Measurements from ENCODE around the gene CELSR1.

The CELSR1 gene

GRCh38 chr22:46582281-46582933 lies 45.0 kb upstream of the CELSR1 start:
- TF ChIP-seq ZNF8 (CRISPR knock-in tag; IDR thresholded peaks at IDR 0.05): no peak
- TF ChIP-seq BACH2 (CRISPR knock-in tag; IDR thresholded peaks at IDR 0.05; ENCODE audit: borderline replicate concordance): no peak
- no peak for TF ChIP-seq ZNF70 (CRISPR knock-in tag; IDR thresholded peaks at IDR 0.05)
- TF ChIP-seq, protein P1, sequence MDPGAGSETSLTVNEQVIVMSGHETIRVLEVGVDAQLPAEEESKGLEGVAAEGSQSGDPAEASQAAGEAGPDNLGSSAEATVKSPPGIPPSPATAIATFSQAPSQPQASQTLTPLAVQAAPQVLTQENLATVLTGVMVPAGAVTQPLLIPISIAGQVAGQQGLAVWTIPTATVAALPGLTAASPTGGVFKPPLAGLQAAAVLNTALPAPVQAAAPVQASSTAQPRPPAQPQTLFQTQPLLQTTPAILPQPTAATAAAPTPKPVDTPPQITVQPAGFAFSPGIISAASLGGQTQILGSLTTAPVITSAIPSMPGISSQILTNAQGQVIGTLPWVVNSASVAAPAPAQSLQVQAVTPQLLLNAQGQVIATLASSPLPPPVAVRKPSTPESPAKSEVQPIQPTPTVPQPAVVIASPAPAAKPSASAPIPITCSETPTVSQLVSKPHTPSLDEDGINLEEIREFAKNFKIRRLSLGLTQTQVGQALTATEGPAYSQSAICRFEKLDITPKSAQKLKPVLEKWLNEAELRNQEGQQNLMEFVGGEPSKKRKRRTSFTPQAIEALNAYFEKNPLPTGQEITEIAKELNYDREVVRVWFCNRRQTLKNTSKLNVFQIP (CRISPR knock-in tag; IDR thresholded peaks at IDR 0.05; ENCODE audit: borderline replicate concordance, low read depth): no peak
- TF ChIP-seq TSHZ2 (CRISPR knock-in tag; IDR thresholded peaks at IDR 0.05): no peak
- TF ChIP-seq CSDC2 (CRISPR knock-in tag; IDR thresholded peaks at IDR 0.05): no peak
- TF ChIP-seq GLIS3 (CRISPR knock-in tag; IDR thresholded peaks at IDR 0.05): no peak
- TF ChIP-seq TOX (CRISPR knock-in tag; IDR thresholded peaks at IDR 0.05; ENCODE audit: borderline replicate concordance): no peak
- no peak for TF ChIP-seq ESRRG (CRISPR knock-in tag; IDR thresholded peaks at IDR 0.05)
- TF ChIP-seq ZFP3 (CRISPR knock-in tag; IDR thresholded peaks at IDR 0.05): no peak
- no peak for TF ChIP-seq ZC3H10 (CRISPR knock-in tag; IDR thresholded peaks at IDR 0.05)
- no peak for TF ChIP-seq TCF4 (CRISPR knock-in tag; IDR thresholded peaks at IDR 0.05; ENCODE audit: borderline replicate concordance)
- TF ChIP-seq, protein P2, sequence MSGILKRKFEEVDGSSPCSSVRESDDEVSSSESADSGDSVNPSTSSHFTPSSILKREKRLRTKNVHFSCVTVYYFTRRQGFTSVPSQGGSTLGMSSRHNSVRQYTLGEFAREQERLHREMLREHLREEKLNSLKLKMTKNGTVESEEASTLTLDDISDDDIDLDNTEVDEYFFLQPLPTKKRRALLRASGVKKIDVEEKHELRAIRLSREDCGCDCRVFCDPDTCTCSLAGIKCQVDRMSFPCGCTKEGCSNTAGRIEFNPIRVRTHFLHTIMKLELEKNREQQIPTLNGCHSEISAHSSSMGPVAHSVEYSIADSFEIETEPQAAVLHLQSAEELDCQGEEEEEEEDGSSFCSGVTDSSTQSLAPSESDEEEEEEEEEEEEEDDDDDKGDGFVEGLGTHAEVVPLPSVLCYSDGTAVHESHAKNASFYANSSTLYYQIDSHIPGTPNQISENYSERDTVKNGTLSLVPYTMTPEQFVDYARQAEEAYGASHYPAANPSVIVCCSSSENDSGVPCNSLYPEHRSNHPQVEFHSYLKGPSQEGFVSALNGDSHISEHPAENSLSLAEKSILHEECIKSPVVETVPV (CRISPR knock-in tag; IDR thresholded peaks at IDR 0.05): no peak
- no peak for ATAC-seq

DNA sequence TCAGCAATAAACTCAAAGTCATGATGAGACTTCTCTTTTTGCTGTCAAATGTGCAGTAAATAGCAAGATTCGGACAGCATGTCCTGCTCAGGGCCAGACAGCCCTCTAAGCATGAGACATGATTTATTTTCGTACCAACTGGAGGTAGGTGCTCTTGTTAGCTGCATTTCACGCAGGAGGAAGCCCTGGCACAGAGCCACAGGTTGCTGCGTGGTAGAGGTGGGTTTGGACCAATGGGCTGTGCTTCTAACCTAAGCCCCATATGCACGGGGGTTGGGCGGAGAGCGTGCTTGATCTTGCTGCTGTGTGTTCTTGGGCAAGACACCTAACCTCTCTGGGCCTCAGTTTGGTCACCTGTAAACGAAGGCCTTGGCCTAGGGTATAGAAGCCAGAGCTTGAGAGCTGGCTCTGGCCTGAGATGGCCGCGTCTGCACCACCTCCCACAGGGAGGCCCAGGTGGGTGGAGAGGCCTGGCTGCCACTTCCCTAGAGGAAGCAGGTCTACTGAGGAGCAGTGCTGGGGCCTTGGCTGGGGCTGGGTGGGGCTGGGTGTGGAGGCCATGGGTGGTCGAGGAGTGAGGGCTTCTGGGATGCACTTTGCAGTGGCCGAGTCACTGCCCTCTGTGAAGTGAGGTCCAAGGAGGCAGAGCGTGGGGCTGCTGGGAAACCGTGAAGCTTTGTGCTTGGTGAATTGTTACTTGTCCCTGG lies 44.3 kb upstream of the CELSR1 start:
- TF ChIP-seq TOX (CRISPR knock-in tag; IDR thresholded peaks at IDR 0.05; ENCODE audit: borderline replicate concordance) (no peak), ZNF565 (CRISPR knock-in tag; conservative IDR thresholded peaks at IDR 0.05; ENCODE audit: low read depth) (no peak), RARB (CRISPR knock-in tag; IDR thresholded peaks at IDR 0.05) (no peak), ARNTL (CRISPR knock-in tag; IDR thresholded peaks at IDR 0.05; ENCODE audit: borderline replicate concordance, low read depth) (no peak), CSDC2 (CRISPR knock-in tag; IDR thresholded peaks at IDR 0.05) (no peak), ISL1 (CRISPR knock-in tag; IDR thresholded peaks at IDR 0.05) (no peak), ZFP30 (CRISPR knock-in tag; IDR thresholded peaks at IDR 0.05) (no peak), ZC3H10 (CRISPR knock-in tag; IDR thresholded peaks at IDR 0.05) (no peak), TCF4 (CRISPR knock-in tag; IDR thresholded peaks at IDR 0.05; ENCODE audit: borderline replicate concordance) (no peak), GLIS3 (CRISPR knock-in tag; IDR thresholded peaks at IDR 0.05) (no peak), CREB5 (CRISPR knock-in tag; IDR thresholded peaks at IDR 0.05; ENCODE audit: low read depth) (no peak), SNAI2 (CRISPR knock-in tag; IDR thresholded peaks at IDR 0.05) (no peak)
- TF ChIP-seq, protein P2 (CRISPR knock-in tag; IDR thresholded peaks at IDR 0.05): no peak
- no peak for ATAC-seq
